Nephron (organoid): ENCODE results near the gene ULBP2.
"Not testable (repeated sequence)": the region's sequence is repeated elsewhere in the genome, so short reads cannot be mapped to it uniquely, and the experiment has no call there.

Experiments
- H3K27ac Mint-ChIP-seq, 3 experiments: 2 replicates each; pipeline ENCODE4 v1.8.0; 2020; ENCODE audit warnings: mixed read lengths in 3 of 3, mild to moderate bottlenecking in 2 of 3, moderate library complexity in 1 of 3
- H3K27me3 Mint-ChIP-seq: 2 replicates; pipeline ENCODE4 v1.8.0; 2021; ENCODE audit warnings: low read depth, mild to moderate bottlenecking, moderate library complexity, mixed read lengths
- H3K36me3 Mint-ChIP-seq: 2 replicates; pipeline ENCODE4 v1.8.0; 2020; ENCODE audit warnings: low read depth, mixed read lengths
- H3K4me1 Mint-ChIP-seq: 2 replicates; pipeline ENCODE4 v1.8.0; 2020; ENCODE audit warnings: mixed read lengths
- H3K4me3 Mint-ChIP-seq, 3 experiments: 2 replicates each; pipeline ENCODE4 v1.8.0; 2020; ENCODE audit warnings: mild to moderate bottlenecking in 3 of 3, mixed read lengths in 3 of 3, moderate library complexity in 2 of 3
- H3K9me3 Mint-ChIP-seq: 2 replicates; pipeline ENCODE4 v1.8.0; 2020; ENCODE audit warnings: mixed read lengths
- CTCF ChIP-seq, 3 experiments: fragments of 200-600 bp; sonication (generic); IDR thresholded peaks; one replicate each; pipeline ENCODE4 v1.5.0; 2021; ENCODE audit warnings: antibody characterized with exemption in 3 of 3; ENCODE audit not compliant: unreplicated experiment in 3 of 3

Gene ULBP2

GRCh38 chr6:149913540-149914240, 28.1 kb upstream of the ULBP2 start:
- H3K27ac Mint-ChIP-seq = no peak overlapping the region
- H3K4me1 Mint-ChIP-seq = no peaks in the 10 kb centered on the region
- H3K36me3 Mint-ChIP-seq = no peaks in the 10 kb centered on the region
- H3K9me3 Mint-ChIP-seq = peaks cover 10% of the 10 kb centered on the region
- H3K27me3 Mint-ChIP-seq = peaks cover 47% of the 10 kb centered on the region
- TF ChIP-seq CTCF (IDR thresholded peaks at IDR 0.05; ENCODE audit: unreplicated experiment in 3 of 3) = no peak
- H3K4me3 Mint-ChIP-seq = no peak overlapping the region

- H3K27ac Mint-ChIP-seq = no peak overlapping the region
- H3K4me3 Mint-ChIP-seq = no peak overlapping the region
- H3K36me3 Mint-ChIP-seq = no peaks in the 10 kb centered on the region
- no peak for TF ChIP-seq CTCF (IDR thresholded peaks at IDR 0.05; ENCODE audit: unreplicated experiment in 3 of 3)
- H3K4me1 Mint-ChIP-seq = no peaks in the 10 kb centered on the region
- peaks cover 58% of the 10 kb centered on the region for H3K27me3 Mint-ChIP-seq
- peaks cover 4% of the 10 kb centered on the region for H3K9me3 Mint-ChIP-seq
Measured at GRCh38 chr6:149915970-149916865, 25.6 kb upstream of the ULBP2 start.

GRCh38 chr6:149917679-149918078, 24.1 kb upstream of the ULBP2 start:
- H3K4me1 Mint-ChIP-seq = no peaks in the 10 kb centered on the region
- no peaks in the 10 kb centered on the region for H3K36me3 Mint-ChIP-seq
- H3K27ac Mint-ChIP-seq = no peak overlapping the region
- no peak overlapping the region for H3K4me3 Mint-ChIP-seq
- no peak for TF ChIP-seq CTCF (IDR thresholded peaks at IDR 0.05; ENCODE audit: unreplicated experiment in 3 of 3)
- H3K9me3 Mint-ChIP-seq = peaks cover 4% of the 10 kb centered on the region
- peaks cover 64% of the 10 kb centered on the region for H3K27me3 Mint-ChIP-seq

GRCh38 chr6:149918151-149918905, 23.5 kb upstream of the ULBP2 start:
- Mint-ChIP-seq H3K27me3 (peaks cover 64% of the 10 kb centered on the region), H3K9me3 (no peaks in the 10 kb centered on the region), H3K4me3 (no peak overlapping the region), H3K27ac (no peak overlapping the region), H3K4me1 (peaks cover 6% of the 10 kb centered on the region), H3K36me3 (no peaks in the 10 kb centered on the region)
- no peak for TF ChIP-seq CTCF (IDR thresholded peaks at IDR 0.05; ENCODE audit: unreplicated experiment in 3 of 3)

GRCh38 chr6:149919126-149919833, 22.5 kb upstream of the ULBP2 start:
- H3K27me3 Mint-ChIP-seq = peaks cover 65% of the 10 kb centered on the region
- not testable (repeated sequence) for H3K4me1 Mint-ChIP-seq, H3K4me3 Mint-ChIP-seq, H3K9me3 Mint-ChIP-seq, H3K27ac Mint-ChIP-seq, H3K36me3 Mint-ChIP-seq
